Frontal cortex (tissue), 4 donors: ENCODE data around the gene UXS1. TPM values are rescaled to one million over a fixed set of nuclear protein-coding genes. Genes with fewer than 3 reads are reported as not detected.

Source experiments
- DNase-seq, 2 donors: peaks; one replicate each; pipeline ENCODE4 v3.0.0; 2012; ENCODE audit warnings: low spot score in 2 of 2
- FAIRE-seq: peaks from 2 replicates; lab custom pipeline; 2012; peaks lifted over from hg19 to GRCh38; lab: Jason Lieb, UNC
- total RNA-seq: library from RNA; depleted of rRNA; stranded (reverse); fragments of >200 nt; gene quantifications from one replicate; pipeline ENCODE4 v1.2.3, GENCODE V29; 2014
- donor health status: control.
- donor health status: control.
- donor health status: control.

The UXS1 gene
- total RNA-seq, 1 donor from 2014 or later = 70.1 TPM

- DNase-seq (no peak), FAIRE-seq (no peak)
These were observed 77.9 kb downstream of the UXS1 start for GRCh38 chr2:106116248-106116647.

GRCh38 chr2:106115665-106116064 lies 78.4 kb downstream of the UXS1 start:
- FAIRE-seq (no peak), DNase-seq (no peak)

- no peak for FAIRE-seq
- DNase-seq = no peak
These were observed 78.9 kb downstream of the UXS1 start for GRCh38 chr2:106115250-106115649.

- no peak for FAIRE-seq
These were observed 79.9 kb downstream of the UXS1 start for GRCh38 chr2:106114166-106114565.

GRCh38 chr2:106113361-106113966 lies 80.6 kb downstream of the UXS1 start:
- DNase-seq (no peak), FAIRE-seq (no peak)

More at GRCh38 chr2:106114166-106114565, 79.9 kb downstream of the UXS1 start:
- no peak for DNase-seq

- DNase-seq (no peak), FAIRE-seq (no peak)
These were observed 82.1 kb downstream of the UXS1 start for GRCh38 chr2:106111882-106112571.

- DNase-seq = no peak
- FAIRE-seq = no peak
These were observed 84.3 kb downstream of the UXS1 start for GRCh38 chr2:106109675-106110424.

GRCh38 chr2:106108791-106109190 lies 85.3 kb downstream of the UXS1 start:
- no peak for DNase-seq
- FAIRE-seq = no peak

GRCh38 chr2:106108351-106108750 lies 85.8 kb downstream of the UXS1 start:
- DNase-seq = peak; percentile 18 to 56
- no peak for FAIRE-seq

- DNase-seq (no peak), FAIRE-seq (no peak)
These were observed 86.5 kb downstream of the UXS1 start for GRCh38 chr2:106107509-106108131.

- no peak for FAIRE-seq
These were observed 87.2 kb downstream of the UXS1 start for GRCh38 chr2:106106622-106107508.

GRCh38 chr2:106105151-106105922 lies 88.8 kb downstream of the UXS1 start:
- DNase-seq (no peak), FAIRE-seq (no peak)

More at GRCh38 chr2:106106622-106107508, 87.2 kb downstream of the UXS1 start:
- no peak for DNase-seq

GRCh38 chr2:106104332-106105062 lies 89.6 kb downstream of the UXS1 start:
- peak; percentile 81 for FAIRE-seq
- DNase-seq = peak; percentile 36 to 72

- no peak for FAIRE-seq
- no peak for DNase-seq
These were observed 94.4 kb downstream of the UXS1 start for GRCh38 chr2:106099691-106100090.

GRCh38 chr2:106098664-106099063 lies 95.4 kb downstream of the UXS1 start:
- DNase-seq = no peak
- FAIRE-seq = no peak

GRCh38 chr2:106098081-106098480 lies 96.0 kb downstream of the UXS1 start:
- DNase-seq (no peak), FAIRE-seq (no peak)

GRCh38 chr2:106097038-106098000 lies 96.8 kb downstream of the UXS1 start:
- no peak for FAIRE-seq
- no peak for DNase-seq
